Testis (tissue), 3 donors: ENCODE data around the gene FKBP10. TPM values are rescaled to one million over a fixed set of nuclear protein-coding genes. Genes with fewer than 3 reads are reported as not detected.

Experiments
- DNase-seq: peaks from one replicate; pipeline ENCODE4 v3.0.0-alpha.2; 2019
- H3K27ac ChIP-seq, 2 donors: fragments of 200-600 bp; sonication (generic); one replicate each; pipeline ENCODE4 v1.5.1; 2019
- H3K27me3 ChIP-seq: fragments of 200-600 bp; sonication (generic); one replicate; pipeline ENCODE4 v1.5.1; 2019
- H3K36me3 ChIP-seq: fragments of 200-600 bp; sonication (generic); one replicate; pipeline ENCODE4 v1.5.1; 2017; ENCODE audit warnings: low read depth; ENCODE audit errors: missing control alignments
- H3K4me1 ChIP-seq: fragments of 200-600 bp; sonication (generic); one replicate; pipeline ENCODE4 v1.5.1; 2019
- H3K4me3 ChIP-seq, 2 donors: fragments of 200-600 bp; sonication (generic); one replicate each; pipeline ENCODE4 v1.5.1; 2017 to 2019
- H3K9me3 ChIP-seq: fragments of 200-600 bp; sonication (generic); one replicate; pipeline ENCODE4 v1.5.1; 2017
- CTCF ChIP-seq, 3 experiments: fragments of 450-650 bp in 2 of 3; fragments of 200-600 bp in 1 of 3; sonication (generic) in 1 of 3; IDR thresholded peaks; one replicate each; pipeline ENCODE4 v1.5.1; 2016 to 2019; ENCODE audit warnings: antibody characterized with exemption in 3 of 3, mild to moderate bottlenecking in 2 of 3, moderate library complexity in 1 of 3
- POLR2A ChIP-seq: fragments of 450-650 bp; IDR thresholded peaks from one replicate; pipeline ENCODE4 v1.6.1; 2017; ENCODE audit warnings: antibody characterized with exemption, mild to moderate bottlenecking, moderate library complexity
- WGBS, 2 donors: methylation state at CpG; one replicate each; pipeline ENCODE4 v1.1.5; 2018; 5-methylcytosine and 5-hydroxymethylcytosine counted together
- intact Hi-C: fragments of 100-400 bp; cut with DNase I; formaldehyde crosslinking; loops from one replicate; pipeline ENCODE4 v1.15.1; 2023; ENCODE audit warnings: low total_unique reads
- polyA plus RNA-seq: library from polyadenylated mRNA; stranded (reverse); fragments of 350-450 nt; fragmentation: Illumina TruSeq; extraction: RNeasy Lipid Tissue Mini Kit (QIAGEN cat#74804); gene quantifications from one replicate; pipeline ENCODE4 v1.2.3, GENCODE V29; 2014; ENCODE audit warnings: low read depth, low replicate concordance; ENCODE audit not compliant: insufficient read depth
- total RNA-seq, 2 donors: library from RNA; depleted of rRNA; stranded (reverse); fragments of >200 nt; gene quantifications; one replicate each; pipeline ENCODE4 v1.2.3, GENCODE V29; 2016

FKBP10 gene
- total and polyA plus RNA-seq, 3 donors from 2014 or later: 31.4 to 37.8 (median 36.5) TPM

GRCh38 chr17:41868568-41868967 lies 55.8 kb downstream of the FKBP10 start:
- Histone ChIP-seq H3K36me3 (no peaks in the 10 kb centered on the region), H3K27me3 (no peaks in the 10 kb centered on the region), H3K27ac (no peak overlapping the region), H3K4me3 (no peak overlapping the region), H3K9me3 (no peaks in the 10 kb centered on the region), H3K4me1 (peaks cover 9% of the 10 kb centered on the region)
- intact Hi-C loops: no loop called here
- TF ChIP-seq POLR2A (no peak), CTCF (IDR thresholded peaks at IDR 0.05) (no peak)
- DNase-seq: no peak
- 75 to 77% methylated on average over 3 of the region's 3 CpGs for WGBS, 2 donors

DNA sequence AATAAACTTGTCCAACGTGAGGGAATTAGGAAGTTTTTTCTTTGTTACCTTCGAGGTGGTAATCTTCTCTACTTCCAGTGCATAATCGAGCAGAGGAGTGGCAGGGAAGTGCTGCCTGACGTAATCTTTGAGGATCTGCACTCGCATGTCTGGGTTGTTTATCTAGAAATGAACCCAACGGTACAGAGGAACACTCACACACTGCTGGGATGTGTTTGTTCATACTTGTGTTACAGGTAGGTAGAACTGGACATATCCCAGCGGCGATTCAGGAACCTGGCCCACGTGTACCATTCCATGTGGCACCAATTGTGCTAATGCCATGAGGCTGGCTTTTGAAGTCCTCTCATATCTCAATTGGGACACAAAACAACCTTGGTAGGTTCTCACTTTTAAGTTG lies 56.6 kb downstream of the FKBP10 start:
- Histone ChIP-seq H3K27me3 (no peaks in the 10 kb centered on the region), H3K4me1 (no peaks in the 10 kb centered on the region), H3K9me3 (no peaks in the 10 kb centered on the region), H3K27ac (no peak overlapping the region), H3K4me3 (no peak overlapping the region), H3K36me3 (no peaks in the 10 kb centered on the region)
- TF ChIP-seq POLR2A (no peak), CTCF (IDR thresholded peaks at IDR 0.05) (no peak)
- 77 to 79% methylated on average over 9 of the region's 9 CpGs for WGBS, 2 donors
- intact Hi-C loops: no loop called here
- DNase-seq: no peak

GRCh38 chr17:41870097-41870496 lies 57.3 kb downstream of the FKBP10 start:
- Histone ChIP-seq H3K4me1 (no peaks in the 10 kb centered on the region), H3K27ac (no peak overlapping the region), H3K9me3 (no peaks in the 10 kb centered on the region), H3K4me3 (no peak overlapping the region), H3K36me3 (no peaks in the 10 kb centered on the region), H3K27me3 (no peaks in the 10 kb centered on the region)
- no peak for TF ChIP-seq POLR2A
- TF ChIP-seq CTCF (IDR thresholded peaks at IDR 0.05): no peak
- intact Hi-C loops: no loop called here
- 71 to 81% methylated on average over 2 of the region's 2 CpGs for WGBS, 2 donors
- no peak for DNase-seq

DNA sequence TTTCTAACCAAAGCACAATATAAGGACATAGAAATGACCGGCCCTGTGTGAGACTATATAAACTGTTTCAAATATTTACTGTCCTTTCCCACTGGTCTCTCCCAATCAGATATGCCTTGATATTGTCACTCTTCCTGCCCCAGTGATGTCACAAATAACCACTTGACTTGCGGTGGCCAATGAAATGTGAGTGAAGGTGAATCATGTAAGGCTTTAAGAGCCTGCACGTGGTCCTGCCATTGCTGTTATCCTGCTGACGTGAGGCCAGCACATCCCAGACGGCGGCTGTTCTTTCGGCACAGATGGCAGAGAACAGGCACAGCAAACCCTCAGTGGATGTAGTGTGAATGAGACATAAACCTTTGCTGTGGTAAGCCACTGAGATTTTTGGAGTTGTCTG lies 57.8 kb downstream of the FKBP10 start:
- 84 to 87% methylated on average over 7 of the region's 7 CpGs for whole genome bisulfite sequencing, 2 donors
- Histone ChIP-seq H3K27me3 (no peaks in the 10 kb centered on the region), H3K36me3 (no peaks in the 10 kb centered on the region), H3K4me1 (no peaks in the 10 kb centered on the region), H3K27ac (no peak overlapping the region), H3K4me3 (no peak overlapping the region), H3K9me3 (no peaks in the 10 kb centered on the region)
- TF ChIP-seq CTCF (IDR thresholded peaks at IDR 0.05) (no peak), POLR2A (no peak)
- no peak for DNase-seq
- intact Hi-C loops: no loop called here

GRCh38 chr17:41871789-41872188 lies 59.0 kb downstream of the FKBP10 start:
- WGBS, 2 donors: 91 to 92% methylated on average over 10 of the region's 10 CpGs
- no peak for DNase-seq
- no peaks in the 10 kb centered on the region for H3K4me1 ChIP-seq
- no peak overlapping the region for H3K4me3 ChIP-seq
- no peaks in the 10 kb centered on the region for H3K9me3 ChIP-seq
- no peak overlapping the region for H3K27ac ChIP-seq
- TF ChIP-seq CTCF (IDR thresholded peaks at IDR 0.05) (no peak), POLR2A (no peak)
- H3K27me3 ChIP-seq: no peaks in the 10 kb centered on the region
- intact Hi-C loops: no loop called here
- no peaks in the 10 kb centered on the region for H3K36me3 ChIP-seq
